Measurements from ENCODE around the gene FHL2. TPM values are rescaled to one million over a fixed set of nuclear protein-coding genes. Genes with fewer than 3 reads are reported as not detected.
A peak's percentile ranks its signal among the peaks of the same experiment; 100 is the strongest.
"Not testable (repeated sequence)": the region's sequence is repeated elsewhere in the genome, so short reads cannot be mapped to it uniquely, and the experiment has no call there.

The FHL2 gene
- total RNA-seq, 3 donors from 2014 or later, result 20.0 to 128 (median 98.2) TPM

DNA sequence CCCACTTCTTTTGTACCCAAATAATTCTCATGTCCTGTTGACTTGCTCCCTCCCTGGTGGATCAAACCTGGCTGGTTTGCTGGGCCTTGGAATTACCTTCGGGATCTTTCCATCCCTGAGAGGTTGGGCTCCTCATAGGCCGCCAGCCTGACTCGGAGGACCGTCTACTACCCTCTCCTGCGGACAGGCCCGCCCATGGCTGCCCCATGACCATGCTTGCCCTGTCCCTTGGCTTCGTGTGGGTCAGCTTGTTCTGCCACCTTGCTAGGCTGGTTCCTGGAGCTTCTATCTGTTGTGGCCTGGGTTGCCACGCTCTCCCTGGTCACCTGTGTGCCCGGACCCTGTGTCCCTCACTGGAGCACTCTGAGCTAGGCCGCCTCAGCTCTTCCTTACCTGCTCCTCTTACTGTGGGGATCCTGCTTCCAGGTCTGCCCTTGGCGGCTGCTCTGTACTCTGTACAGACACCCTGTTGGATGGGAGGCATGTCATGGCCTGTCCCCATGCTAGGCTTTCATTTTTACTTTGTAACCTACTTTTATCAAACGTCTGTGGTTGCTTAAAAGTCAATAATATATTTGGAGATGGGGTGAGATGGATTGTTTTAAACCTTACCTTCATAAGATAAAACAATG, 29.7 kb upstream of the FHL2 start:
- no peaks in the 10 kb centered on the region for H3K27me3 ChIP-seq
- peak overlapping the region in 1 of 2 donors; percentile 55 for H3K27ac ChIP-seq
- DNase-seq (ENCODE audit: low spot score in 2 of 2), result no peak
- H3K9me3 ChIP-seq, result no peaks in the 10 kb centered on the region
- TF ChIP-seq POLR2AphosphoS5 (IDR thresholded peaks at IDR 0.05) (no peak), POLR2A (IDR thresholded peaks at IDR 0.05) (no peak), CTCF (IDR thresholded peaks at IDR 0.05) (no peak)
- no peaks in the 10 kb centered on the region for H3K36me3 ChIP-seq
- no peak overlapping the region for H3K4me3 ChIP-seq
- intact Hi-C loops (cut with DNase I; ENCODE audit: low total_unique reads), result no loop called here
- H3K4me1 ChIP-seq, result peaks cover 0 to 7% of the 10 kb centered on the region in 2 donors

GRCh38 chr2:105427485-105427884, 28.6 kb upstream of the FHL2 start:
- H3K27ac ChIP-seq, result no peak overlapping the region
- H3K36me3 ChIP-seq, result no peaks in the 10 kb centered on the region
- no peaks in the 10 kb centered on the region for H3K27me3 ChIP-seq
- intact Hi-C loops (cut with DNase I; ENCODE audit: low total_unique reads), result no loop called here
- no peak for DNase-seq (ENCODE audit: low spot score in 2 of 2)
- TF ChIP-seq CTCF (IDR thresholded peaks at IDR 0.05), result no peak
- TF ChIP-seq POLR2A (IDR thresholded peaks at IDR 0.05), result no peak
- H3K4me3 ChIP-seq, result no peak overlapping the region
- H3K4me1 ChIP-seq, result peaks cover 0 to 7% of the 10 kb centered on the region in 2 donors
- no peaks in the 10 kb centered on the region for H3K9me3 ChIP-seq

- Histone ChIP-seq H3K4me1 (peaks cover 0 to 3% of the 10 kb centered on the region in 2 donors), H3K9me3 (no peaks in the 10 kb centered on the region), H3K4me3 (no peak overlapping the region), H3K36me3 (no peaks in the 10 kb centered on the region), H3K27ac (no peak overlapping the region), H3K27me3 (no peaks in the 10 kb centered on the region)
- DNase-seq (ENCODE audit: low spot score in 2 of 2), result no peak
- no peak for TF ChIP-seq POLR2A (IDR thresholded peaks at IDR 0.05)
- no peak for TF ChIP-seq POLR2AphosphoS5 (IDR thresholded peaks at IDR 0.05)
- no peak for TF ChIP-seq CTCF (IDR thresholded peaks at IDR 0.05)
- intact Hi-C loops (cut with DNase I; ENCODE audit: low total_unique reads), result no loop called here
These were observed 27.9 kb upstream of the FHL2 start for GRCh38 chr2:105426626-105427292.

DNA sequence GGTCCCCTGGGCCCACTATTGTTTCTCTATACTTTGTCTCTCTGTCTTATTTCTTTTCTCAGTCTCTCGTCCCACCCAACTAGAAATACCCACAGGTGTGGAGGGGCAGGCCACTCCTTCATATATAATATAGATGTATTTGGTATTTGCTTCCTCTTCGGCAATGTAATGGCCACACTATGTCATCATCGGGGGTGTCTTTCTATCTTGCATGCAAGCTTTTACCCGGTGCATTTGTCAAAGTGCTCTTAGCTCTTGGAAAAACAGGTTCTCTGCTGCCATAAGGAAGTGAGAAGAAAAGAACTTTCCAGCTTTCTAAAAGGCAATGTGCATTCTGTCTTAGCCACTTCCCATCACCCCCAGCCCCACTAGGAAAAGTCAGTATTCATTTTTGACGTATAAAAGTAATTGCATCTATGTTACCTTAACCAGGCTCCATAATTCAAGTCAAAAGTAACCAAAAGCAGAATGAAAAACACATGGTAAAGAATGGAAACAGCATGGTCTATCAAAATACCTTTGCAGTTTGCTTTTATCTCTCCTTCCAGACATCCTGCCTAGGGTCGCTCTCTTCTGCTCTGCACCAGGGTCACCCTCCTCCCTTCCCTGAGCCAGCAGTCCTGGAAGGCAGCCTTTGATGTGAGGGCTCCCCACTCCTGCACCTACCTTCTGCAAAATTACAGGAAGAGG, 27.2 kb upstream of the FHL2 start:
- Histone ChIP-seq H3K27me3 (no peaks in the 10 kb centered on the region), H3K9me3 (no peaks in the 10 kb centered on the region), H3K36me3 (no peaks in the 10 kb centered on the region), H3K4me3 (no peak overlapping the region), H3K4me1 (no peaks in the 10 kb centered on the region), H3K27ac (no peak overlapping the region)
- intact Hi-C loops (cut with DNase I; ENCODE audit: low total_unique reads), result no loop called here
- DNase-seq (ENCODE audit: low spot score in 2 of 2), result no peak
- no peak for TF ChIP-seq POLR2A (IDR thresholded peaks at IDR 0.05)
- TF ChIP-seq CTCF (IDR thresholded peaks at IDR 0.05), result no peak
- TF ChIP-seq POLR2AphosphoS5 (IDR thresholded peaks at IDR 0.05), result no peak

GRCh38 chr2:105424836-105425235, 26.0 kb upstream of the FHL2 start:
- DNase-seq (ENCODE audit: low spot score in 2 of 2); intact Hi-C loops (cut with DNase I; ENCODE audit: low total_unique reads); H3K9me3 ChIP-seq; H3K27ac ChIP-seq; H3K4me3 ChIP-seq; H3K4me1 ChIP-seq; H3K27me3 ChIP-seq; H3K36me3 ChIP-seq: not testable (repeated sequence)

Measured in breast epithelium (tissue), 4 donors.